GM12874 (cell line): ENCODE results near the gene MALRD1.

Source experiments
- TF ChIP-seq, protein P1 (sequence below): IDR thresholded peaks from 2 replicates; pipeline ENCODE4 v1.5.1; 2011; ENCODE audit warnings: low read depth, mild to moderate bottlenecking, control low read depth, low read length, moderate library complexity; ENCODE audit not compliant: insufficient read depth

Gene MALRD1

DNA sequence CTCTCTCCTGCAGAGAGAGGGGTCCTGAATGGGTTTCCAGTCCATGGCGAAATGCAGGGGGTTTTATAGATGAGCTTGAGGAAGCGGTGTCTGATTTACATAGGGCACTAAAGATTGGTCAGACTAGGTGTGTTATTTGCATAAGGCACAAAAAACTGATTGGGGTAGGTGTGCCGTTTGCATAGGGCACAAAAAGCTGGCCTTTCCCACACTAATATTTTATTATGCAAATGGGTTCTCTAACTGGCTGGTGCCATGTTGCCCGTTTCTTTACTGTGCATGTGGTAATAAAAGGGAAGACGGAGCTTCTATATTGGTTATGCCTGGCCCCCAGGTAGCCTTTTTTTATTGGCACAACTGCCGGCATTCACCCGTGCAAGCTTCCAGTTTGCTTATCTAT is 50.2 kb downstream of the MALRD1 start:
- TF ChIP-seq, protein P1, sequence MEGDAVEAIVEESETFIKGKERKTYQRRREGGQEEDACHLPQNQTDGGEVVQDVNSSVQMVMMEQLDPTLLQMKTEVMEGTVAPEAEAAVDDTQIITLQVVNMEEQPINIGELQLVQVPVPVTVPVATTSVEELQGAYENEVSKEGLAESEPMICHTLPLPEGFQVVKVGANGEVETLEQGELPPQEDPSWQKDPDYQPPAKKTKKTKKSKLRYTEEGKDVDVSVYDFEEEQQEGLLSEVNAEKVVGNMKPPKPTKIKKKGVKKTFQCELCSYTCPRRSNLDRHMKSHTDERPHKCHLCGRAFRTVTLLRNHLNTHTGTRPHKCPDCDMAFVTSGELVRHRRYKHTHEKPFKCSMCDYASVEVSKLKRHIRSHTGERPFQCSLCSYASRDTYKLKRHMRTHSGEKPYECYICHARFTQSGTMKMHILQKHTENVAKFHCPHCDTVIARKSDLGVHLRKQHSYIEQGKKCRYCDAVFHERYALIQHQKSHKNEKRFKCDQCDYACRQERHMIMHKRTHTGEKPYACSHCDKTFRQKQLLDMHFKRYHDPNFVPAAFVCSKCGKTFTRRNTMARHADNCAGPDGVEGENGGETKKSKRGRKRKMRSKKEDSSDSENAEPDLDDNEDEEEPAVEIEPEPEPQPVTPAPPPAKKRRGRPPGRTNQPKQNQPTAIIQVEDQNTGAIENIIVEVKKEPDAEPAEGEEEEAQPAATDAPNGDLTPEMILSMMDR = no peak

DNA sequence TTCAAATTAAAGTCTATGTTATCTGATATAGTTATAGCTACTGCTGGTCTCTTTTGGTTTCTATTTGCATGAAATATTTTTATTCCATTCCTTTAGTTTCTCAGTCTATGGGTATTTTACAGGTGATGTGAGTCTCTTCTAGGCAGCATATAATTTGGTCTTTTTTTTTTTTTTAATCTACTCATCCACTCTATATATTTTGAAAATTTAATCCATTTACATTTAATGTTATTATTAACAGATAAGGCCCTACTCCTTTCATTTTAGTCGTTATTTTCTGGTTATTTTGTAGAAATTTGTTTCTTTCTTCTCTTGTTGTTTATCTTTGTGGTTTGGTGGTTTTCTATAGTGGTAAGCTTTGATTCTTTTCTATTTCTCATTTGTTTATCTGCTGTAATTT is 58.8 kb downstream of the MALRD1 start:
- TF ChIP-seq, protein P1 = no peak

DNA sequence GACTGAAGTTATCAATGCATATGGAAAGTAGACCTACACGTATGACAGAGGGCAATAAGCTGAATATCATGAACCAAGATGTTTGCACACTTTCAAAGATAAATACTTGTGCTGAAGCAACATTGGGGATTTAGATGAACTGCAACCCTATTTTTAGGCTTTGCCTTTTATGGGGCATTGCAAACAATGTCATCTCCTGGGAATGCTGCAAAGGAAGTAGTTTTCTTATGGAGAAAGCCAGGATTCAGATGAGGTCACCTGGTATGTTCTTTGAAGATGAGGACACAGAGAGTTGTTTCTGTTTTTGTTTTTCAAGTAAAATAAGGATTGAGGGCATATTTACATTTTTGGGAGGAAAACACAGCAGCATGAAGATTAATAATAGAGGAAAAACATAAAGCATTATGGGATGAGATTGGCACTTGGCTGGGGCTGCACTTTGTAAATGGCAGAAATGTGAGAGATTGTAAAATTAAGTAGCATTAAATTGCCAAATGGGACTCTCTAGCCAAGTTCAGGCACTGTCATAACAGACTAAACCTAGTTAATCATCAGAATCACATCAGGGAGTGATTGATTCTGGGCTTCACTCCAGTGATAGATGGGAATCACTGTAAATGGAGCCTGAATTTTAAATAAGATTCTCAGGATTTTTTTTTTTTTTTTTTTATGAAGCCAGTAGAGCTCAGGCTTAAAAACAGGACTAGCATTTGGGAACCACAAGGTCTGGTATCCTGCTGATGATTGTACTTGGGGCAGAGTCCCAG is 63.1 kb downstream of the MALRD1 start:
- TF ChIP-seq, protein P1 = no peak

DNA sequence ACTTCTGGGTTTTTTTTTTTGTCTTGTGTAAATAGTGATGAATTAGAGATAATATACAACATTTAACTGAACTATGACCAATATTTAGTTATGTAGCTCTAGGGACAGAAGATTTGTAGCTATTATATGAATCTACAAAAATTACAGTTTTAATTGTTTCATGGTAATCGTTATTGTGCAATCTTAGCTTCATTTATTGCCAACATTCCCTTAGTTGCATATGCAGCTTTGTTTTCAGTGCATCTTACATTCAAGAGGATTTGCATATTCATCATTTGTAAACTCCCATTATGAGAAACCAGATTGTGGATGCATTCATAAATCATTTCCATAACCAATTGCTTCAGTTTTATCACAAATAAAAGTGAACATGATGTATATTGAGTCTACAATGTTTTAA is 68.8 kb downstream of the MALRD1 start:
- TF ChIP-seq, protein P1 = no peak

DNA sequence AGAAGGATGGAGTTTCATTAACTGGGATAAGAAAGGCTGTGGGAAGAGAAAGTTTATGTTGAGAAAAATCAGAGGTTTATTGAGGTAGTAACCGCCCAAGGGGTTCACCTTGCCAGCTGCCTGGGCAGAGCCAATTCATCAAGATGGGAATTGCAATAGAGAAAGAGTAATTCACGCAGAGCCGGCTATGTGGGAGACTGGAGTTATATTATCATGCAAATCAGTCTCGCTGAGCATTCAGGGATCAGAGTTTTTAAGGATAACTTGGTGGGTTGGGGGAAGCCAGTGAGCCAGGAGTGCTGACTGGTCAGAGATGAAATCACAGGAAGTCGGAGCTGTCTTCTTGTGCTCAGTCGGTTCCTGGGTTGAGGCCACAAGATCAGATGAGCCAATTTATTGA is 70.6 kb downstream of the MALRD1 start:
- TF ChIP-seq, protein P1 = no peak

DNA sequence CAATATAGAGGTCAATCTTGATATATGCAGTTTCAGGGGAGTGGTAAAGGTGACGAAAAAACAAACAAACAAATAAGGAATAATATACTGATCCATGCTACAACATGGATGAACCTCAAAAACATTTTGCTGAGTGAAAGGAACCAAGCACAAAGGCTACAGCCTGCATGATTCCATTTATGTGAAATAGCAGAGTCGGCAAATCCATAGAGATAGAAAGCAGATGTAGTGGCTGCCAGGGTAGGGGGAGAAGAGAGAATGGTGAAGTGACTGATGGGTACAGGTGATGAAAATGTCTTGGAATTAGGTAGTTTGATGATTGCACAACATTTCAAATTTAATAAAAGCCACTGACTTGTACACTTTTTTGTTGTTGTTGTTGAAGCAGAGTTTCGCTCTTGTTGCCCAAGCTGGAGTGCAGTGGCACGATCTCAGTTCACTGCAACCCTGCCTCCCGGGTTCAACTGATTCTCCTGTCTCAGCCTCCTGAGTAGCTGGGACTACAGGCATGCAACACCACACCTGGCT is 71.8 kb downstream of the MALRD1 start:
- TF ChIP-seq, protein P1 = no peak

DNA sequence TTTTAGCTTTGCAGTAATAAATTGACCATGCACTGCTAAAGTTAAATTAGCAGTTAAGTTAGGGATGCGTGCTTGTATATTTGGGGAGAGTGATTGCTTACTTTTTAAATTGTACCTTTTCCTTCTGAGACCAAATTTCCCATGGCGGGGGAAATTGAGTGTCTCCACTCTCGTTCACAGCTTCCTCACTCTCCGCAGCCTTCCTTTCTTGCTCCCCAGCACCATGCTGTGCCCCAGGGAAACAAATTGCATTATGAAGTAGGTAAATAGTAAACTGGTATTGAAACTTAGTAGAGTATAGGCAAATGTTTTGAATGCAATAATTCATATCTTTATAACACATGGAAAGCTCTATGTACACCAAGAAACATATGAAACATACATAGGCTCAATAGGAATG is 85.4 kb downstream of the MALRD1 start:
- TF ChIP-seq, protein P1 = no peak
